Measurements from ENCODE around the gene PSME1.
A peak's percentile ranks its signal among the peaks of the same experiment; 100 is the strongest.

Gene PSME1

GRCh38 chr14:24146978-24147760, 11.2 kb downstream of the PSME1 start, which contains the start of gene RNF31:
Gene RNF31 (plus strand): TSS chr14:24147498. CDS start chr14:24147699, 201 bp downstream.
- ATAC-seq (peak; percentile 88), DNase-seq (peak; percentile 98)

- ATAC-seq, result no peak
Observed at GRCh38 chr14:24147761-24148428, 11.9 kb downstream of the PSME1 start.

GRCh38 chr14:24149302-24149969, 13.4 kb downstream of the PSME1 start:
- ATAC-seq, result no peak
- no peak for DNase-seq

More at GRCh38 chr14:24147761-24148428, 11.9 kb downstream of the PSME1 start:
- no peak for DNase-seq

- no peak for DNase-seq
- no peak for ATAC-seq
Observed at GRCh38 chr14:24150061-24150460, 14.1 kb downstream of the PSME1 start.

- ATAC-seq (no peak), DNase-seq (no peak)
Observed at GRCh38 chr14:24150567-24150966, 14.6 kb downstream of the PSME1 start.

- DNase-seq (no peak), ATAC-seq (no peak)
Observed at GRCh38 chr14:24150993-24151392, 15.0 kb downstream of the PSME1 start.

GRCh38 chr14:24151404-24152080, 15.5 kb downstream of the PSME1 start:
- no peak for DNase-seq
- ATAC-seq, result no peak

- ATAC-seq (no peak), DNase-seq (no peak)
Observed at GRCh38 chr14:24155100-24155499, 19.1 kb downstream of the PSME1 start.

GRCh38 chr14:24156840-24157239, 20.8 kb downstream of the PSME1 start:
- ATAC-seq (no peak), DNase-seq (no peak)

- ATAC-seq, result no peak
- no peak for DNase-seq
Observed at GRCh38 chr14:24157331-24157730, 21.3 kb downstream of the PSME1 start.

- DNase-seq (no peak), ATAC-seq (no peak)
Observed at GRCh38 chr14:24159777-24160498, 23.9 kb downstream of the PSME1 start.

GRCh38 chr14:24160499-24160849, 24.5 kb downstream of the PSME1 start:
- DNase-seq (no peak), ATAC-seq (no peak)

- DNase-seq (peak; percentile 98), ATAC-seq (peak; percentile 88)
Observed at GRCh38 chr14:24160850-24161804, 25.1 kb downstream of the PSME1 start, which contains the start of gene IRF9. Gene IRF9 (plus strand): TSS chr14:24161265. CDS start chr14:24162145, 880 bp downstream.

- DNase-seq (peak; percentile 37), ATAC-seq (peak; percentile 21)
Observed at GRCh38 chr14:24162093-24162492, 26.1 kb downstream of the PSME1 start.

GRCh38 chr14:24164518-24164991, 28.6 kb downstream of the PSME1 start:
- ATAC-seq, result no peak
- no peak for DNase-seq

GRCh38 chr14:24165785-24166184, 29.8 kb downstream of the PSME1 start:
- ATAC-seq, result no peak
- DNase-seq, result no peak

- DNase-seq (no peak), ATAC-seq (no peak)
Observed at GRCh38 chr14:24167469-24168114, 31.6 kb downstream of the PSME1 start.

GRCh38 chr14:24171422-24172260, 35.6 kb downstream of the PSME1 start, which contains the start of gene REC8:
Gene REC8 (plus strand): TSS chr14:24172080. CDS start chr14:24172553, 473 bp downstream.
- peak; percentile 82 for DNase-seq

More at GRCh38 chr14:24171422-24172260, 35.6 kb downstream of the PSME1 start, which contains the start of gene REC8:
- peak; percentile 88 for ATAC-seq

All from stimulated activated naive CD8-positive, alpha-beta T cell treated with anti-CD3 and anti-CD28 coated beads, Interleukin-15, Interleukin-2, amounts not matched to agents 100 U/mL and 50 U/mL, for 24 hours (primary cell).